Activated T-cell treated with anti-CD3 and anti-CD28 coated beads, Interleukin-2, amount 50 U/mL, for 24 hours (primary cell): ENCODE data around the gene MICU1.
"Not testable (repeated sequence)": the region's sequence is repeated elsewhere in the genome, so short reads cannot be mapped to it uniquely, and the experiment has no call there.

Source experiments
- DNase-seq: peaks from one replicate; pipeline ENCODE4 v3.0.0-alpha.2; 2020
- H3K27ac Mint-ChIP-seq: 2 replicates; pipeline ENCODE4 v1.8.0; 2020; ENCODE audit warnings: mild to moderate bottlenecking, mixed read lengths
- H3K27me3 Mint-ChIP-seq: 2 replicates; pipeline ENCODE4 v1.8.0; 2020; ENCODE audit warnings: mixed read lengths
- H3K36me3 Mint-ChIP-seq: 2 replicates; pipeline ENCODE4 v1.8.0; 2020; ENCODE audit warnings: low read depth, mixed read lengths
- H3K4me1 Mint-ChIP-seq: 2 replicates; pipeline ENCODE4 v1.8.0; 2020; ENCODE audit warnings: low read depth, mixed read lengths
- H3K4me3 Mint-ChIP-seq: 2 replicates; pipeline ENCODE4 v1.8.0; 2020; ENCODE audit warnings: mild to moderate bottlenecking, moderate library complexity, mixed read lengths
- H3K9me3 Mint-ChIP-seq: 2 replicates; pipeline ENCODE4 v1.8.0; 2020; ENCODE audit warnings: mixed read lengths

The MICU1 gene

GRCh38 chr10:72485701-72486100 lies 140.2 kb downstream of the MICU1 start:
- Mint-ChIP-seq H3K27me3 (no peaks in the 10 kb centered on the region), H3K9me3 (no peaks in the 10 kb centered on the region), H3K27ac (no peak overlapping the region), H3K4me3 (no peak overlapping the region), H3K4me1 (no peaks in the 10 kb centered on the region), H3K36me3 (no peaks in the 10 kb centered on the region)
- DNase-seq, result no peak

- no peak overlapping the region for H3K4me3 Mint-ChIP-seq
- no peak overlapping the region for H3K27ac Mint-ChIP-seq
- H3K27me3 Mint-ChIP-seq, result no peaks in the 10 kb centered on the region
- no peaks in the 10 kb centered on the region for H3K9me3 Mint-ChIP-seq
- H3K4me1 Mint-ChIP-seq, result no peaks in the 10 kb centered on the region
- DNase-seq, result no peak
- no peaks in the 10 kb centered on the region for H3K36me3 Mint-ChIP-seq
These were observed 141.4 kb downstream of the MICU1 start for GRCh38 chr10:72484521-72484920.

GRCh38 chr10:72483471-72483870 lies 142.4 kb downstream of the MICU1 start:
- Mint-ChIP-seq H3K27me3 (no peaks in the 10 kb centered on the region), H3K36me3 (no peaks in the 10 kb centered on the region), H3K4me3 (no peak overlapping the region), H3K9me3 (no peaks in the 10 kb centered on the region), H3K27ac (no peak overlapping the region), H3K4me1 (no peaks in the 10 kb centered on the region)
- no peak for DNase-seq

GRCh38 chr10:72480861-72481260 lies 145.0 kb downstream of the MICU1 start:
- H3K27ac Mint-ChIP-seq, result no peak overlapping the region
- no peaks in the 10 kb centered on the region for H3K9me3 Mint-ChIP-seq
- H3K4me3 Mint-ChIP-seq, result no peak overlapping the region
- H3K36me3 Mint-ChIP-seq, result peaks cover 16% of the 10 kb centered on the region
- no peaks in the 10 kb centered on the region for H3K27me3 Mint-ChIP-seq
- DNase-seq, result no peak
- H3K4me1 Mint-ChIP-seq, result no peaks in the 10 kb centered on the region

GRCh38 chr10:72477463-72477862 lies 148.4 kb downstream of the MICU1 start:
- H3K4me3 Mint-ChIP-seq, result no peak overlapping the region
- no peak overlapping the region for H3K27ac Mint-ChIP-seq
- peaks cover 45% of the 10 kb centered on the region for H3K36me3 Mint-ChIP-seq

GRCh38 chr10:72472306-72472705 lies 153.6 kb downstream of the MICU1 start:
- Mint-ChIP-seq H3K27ac (no peak overlapping the region), H3K4me3 (no peak overlapping the region), H3K36me3 (peaks cover 69% of the 10 kb centered on the region), H3K27me3 (no peaks in the 10 kb centered on the region), H3K9me3 (no peaks in the 10 kb centered on the region), H3K4me1 (no peaks in the 10 kb centered on the region)
- DNase-seq, result no peak

More at GRCh38 chr10:72477463-72477862, 148.4 kb downstream of the MICU1 start:
- DNase-seq, result no peak
- Mint-ChIP-seq H3K9me3 (no peaks in the 10 kb centered on the region), H3K4me1 (no peaks in the 10 kb centered on the region), H3K27me3 (no peaks in the 10 kb centered on the region)

GRCh38 chr10:72470666-72471065 lies 155.2 kb downstream of the MICU1 start:
- H3K36me3 Mint-ChIP-seq, result peaks cover 60% of the 10 kb centered on the region
- H3K27ac Mint-ChIP-seq, result no peak overlapping the region
- H3K4me1 Mint-ChIP-seq, result peaks cover 5% of the 10 kb centered on the region
- no peak overlapping the region for H3K4me3 Mint-ChIP-seq
- H3K27me3 Mint-ChIP-seq, result no peaks in the 10 kb centered on the region
- no peak for DNase-seq
- no peaks in the 10 kb centered on the region for H3K9me3 Mint-ChIP-seq

GRCh38 chr10:72467064-72467463 lies 158.8 kb downstream of the MICU1 start:
- H3K36me3 Mint-ChIP-seq, result peaks cover 40% of the 10 kb centered on the region
- not testable (repeated sequence) for H3K27ac Mint-ChIP-seq, H3K4me1 Mint-ChIP-seq, H3K4me3 Mint-ChIP-seq, DNase-seq, H3K27me3 Mint-ChIP-seq, H3K9me3 Mint-ChIP-seq

GRCh38 chr10:72466018-72466417 lies 159.9 kb downstream of the MICU1 start:
- no peak for DNase-seq
- Mint-ChIP-seq H3K27ac (no peak overlapping the region), H3K36me3 (peaks cover 35% of the 10 kb centered on the region)

GRCh38 chr10:72464438-72464837 lies 161.4 kb downstream of the MICU1 start:
- Mint-ChIP-seq H3K4me3 (no peak overlapping the region), H3K4me1 (peaks cover 5% of the 10 kb centered on the region), H3K27ac (no peak overlapping the region), H3K36me3 (peaks cover 24% of the 10 kb centered on the region), H3K27me3 (no peaks in the 10 kb centered on the region), H3K9me3 (no peaks in the 10 kb centered on the region)
- no peak for DNase-seq

More at GRCh38 chr10:72466018-72466417, 159.9 kb downstream of the MICU1 start:
- Mint-ChIP-seq H3K27me3 (no peaks in the 10 kb centered on the region), H3K9me3 (no peaks in the 10 kb centered on the region), H3K4me1 (peaks cover 5% of the 10 kb centered on the region), H3K4me3 (no peak overlapping the region)

GRCh38 chr10:72462261-72462660 lies 163.6 kb downstream of the MICU1 start:
- H3K36me3 Mint-ChIP-seq, result peaks cover 23% of the 10 kb centered on the region

GRCh38 chr10:72461085-72461484 lies 164.8 kb downstream of the MICU1 start:
- Mint-ChIP-seq H3K4me1 (peaks cover 4% of the 10 kb centered on the region), H3K9me3 (no peaks in the 10 kb centered on the region), H3K27ac (no peak overlapping the region), H3K36me3 (peaks cover 22% of the 10 kb centered on the region), H3K4me3 (no peak overlapping the region), H3K27me3 (no peaks in the 10 kb centered on the region)
- DNase-seq, result no peak

More at GRCh38 chr10:72462261-72462660, 163.6 kb downstream of the MICU1 start:
- H3K4me3 Mint-ChIP-seq, result no peak overlapping the region
- no peaks in the 10 kb centered on the region for H3K27me3 Mint-ChIP-seq
- no peak for DNase-seq
- H3K27ac Mint-ChIP-seq, result no peak overlapping the region
- no peaks in the 10 kb centered on the region for H3K9me3 Mint-ChIP-seq
- peaks cover 5% of the 10 kb centered on the region for H3K4me1 Mint-ChIP-seq

GRCh38 chr10:72460284-72460876 lies 165.5 kb downstream of the MICU1 start:
- H3K9me3 Mint-ChIP-seq, result no peaks in the 10 kb centered on the region
- no peak overlapping the region for H3K4me3 Mint-ChIP-seq
- H3K4me1 Mint-ChIP-seq, result no peaks in the 10 kb centered on the region
- no peak overlapping the region for H3K27ac Mint-ChIP-seq
- DNase-seq, result no peak
- no peaks in the 10 kb centered on the region for H3K27me3 Mint-ChIP-seq
- H3K36me3 Mint-ChIP-seq, result peaks cover 18% of the 10 kb centered on the region

- Mint-ChIP-seq H3K27me3 (no peaks in the 10 kb centered on the region), H3K9me3 (no peaks in the 10 kb centered on the region), H3K4me3 (no peak overlapping the region), H3K36me3 (peaks cover 21% of the 10 kb centered on the region), H3K4me1 (no peaks in the 10 kb centered on the region), H3K27ac (no peak overlapping the region)
- no peak for DNase-seq
These were observed 166.6 kb downstream of the MICU1 start for GRCh38 chr10:72459301-72459700.

- Mint-ChIP-seq H3K4me3 (no peak overlapping the region), H3K9me3 (no peaks in the 10 kb centered on the region), H3K4me1 (no peaks in the 10 kb centered on the region), H3K27ac (no peak overlapping the region), H3K36me3 (peaks cover 17% of the 10 kb centered on the region), H3K27me3 (no peaks in the 10 kb centered on the region)
- DNase-seq, result no peak
These were observed 169.8 kb downstream of the MICU1 start for GRCh38 chr10:72455889-72456595.
